ENCODE measurements around the gene MME. TPM values are rescaled to one million over a fixed set of nuclear protein-coding genes. Genes with fewer than 3 reads are reported as not detected.

The MME gene
- not detected in 5 replicates for total RNA-seq (2022; extraction: Qiagen RNA extraction; ENCODE audit: low read depth)

DNA sequence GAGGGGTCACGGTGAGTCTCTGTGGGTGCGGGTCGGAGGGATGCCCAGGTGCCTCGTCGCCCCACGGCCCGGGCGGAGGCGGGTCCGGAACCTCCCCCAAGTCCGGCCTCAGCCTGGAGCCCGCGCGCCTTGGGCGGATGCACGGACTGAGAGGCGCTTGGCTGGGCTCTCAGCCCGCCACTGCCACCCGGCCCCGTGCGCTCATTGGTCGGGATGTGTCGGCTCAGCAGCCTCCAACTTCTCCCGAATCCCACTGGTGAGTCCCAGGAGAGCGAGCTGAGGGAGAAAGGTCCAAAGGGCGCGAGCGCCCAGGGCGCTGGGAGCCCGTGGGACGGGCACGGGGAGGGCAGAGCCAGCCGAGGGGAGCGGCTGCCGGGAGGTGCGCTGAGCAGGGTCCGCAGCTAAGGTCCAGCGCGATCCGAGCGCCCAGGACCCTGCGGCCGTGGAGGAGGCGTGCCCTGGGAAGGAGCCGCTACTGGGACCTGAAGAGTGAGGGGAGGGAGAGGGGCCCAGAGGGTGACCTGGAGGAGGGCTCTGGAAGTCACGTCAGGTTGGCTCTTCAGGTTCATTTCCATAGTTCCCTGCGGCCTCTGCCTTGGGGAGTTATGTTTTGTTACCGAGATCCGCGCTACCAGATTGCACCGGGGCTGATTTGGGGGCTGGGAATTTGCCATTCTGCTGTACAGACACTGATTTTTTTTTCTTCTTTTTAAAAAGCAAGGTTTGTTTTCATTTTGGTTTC, at the start of gene MME:
Gene MME (plus strand): TSS at position 574 of the 742 bp plus-strand sequence. CDS start 3,849 bp downstream, outside the sequence.

Other genes starting within 250 kb of the MME start
- gene STRIT1, start 213.4 kb downstream of the MME start, total RNA-seq (2022; extraction: Qiagen RNA extraction; ENCODE audit: low read depth), result not detected in 5 replicates